Liver (tissue), 9 donors: ENCODE measurements around the gene BTBD1. TPM values are rescaled to one million over a fixed set of nuclear protein-coding genes. Genes with fewer than 3 reads are reported as not detected.
A peak's percentile ranks its signal among the peaks of the same experiment; 100 is the strongest.

Experiments
- DNase-seq: peaks from one replicate; pipeline ENCODE4 v3.0.0-alpha.2; 2017; ENCODE audit warnings: low spot score
- H3K27ac ChIP-seq, 2 donors: one replicate each; pipeline ENCODE4 v1.7.0; 2013; ENCODE audit warnings: inconsistent platforms in 2 of 2, low read length in 2 of 2, control low read depth in 1 of 2, low read depth in 1 of 2, mild to moderate bottlenecking in 1 of 2
- H3K27me3 ChIP-seq, 4 donors: one replicate each; pipeline versions ENCODE4 v1.6.1 to v1.7.0; 2013; ENCODE audit warnings: low read length in 3 of 4, inconsistent platforms in 1 of 4, mild to moderate bottlenecking in 1 of 4, moderate library complexity in 1 of 4; ENCODE audit not compliant: control insufficient read depth in 4 of 4, insufficient read depth in 4 of 4
- H3K36me3 ChIP-seq, 4 donors: one replicate each; pipeline versions ENCODE4 v1.6.1 to v1.7.0; 2013; ENCODE audit warnings: low read length in 3 of 4, mild to moderate bottlenecking in 3 of 4, low read depth in 1 of 4, moderate library complexity in 1 of 4; ENCODE audit not compliant: control insufficient read depth in 4 of 4, insufficient read depth in 3 of 4
- H3K4me1 ChIP-seq, 4 donors: one replicate each; pipeline versions ENCODE4 v1.6.1 to v1.7.0; 2013; ENCODE audit warnings: low read length in 3 of 4, mild to moderate bottlenecking in 3 of 4, moderate library complexity in 1 of 4; ENCODE audit not compliant: control insufficient read depth in 4 of 4, insufficient read depth in 4 of 4
- H3K4me3 ChIP-seq, 3 donors: one replicate each; pipeline versions ENCODE4 v1.6.1 to v1.7.0; 2013; ENCODE audit warnings: low read length in 3 of 3, control low read depth in 1 of 3, low read depth in 1 of 3, mild to moderate bottlenecking in 1 of 3
- H3K9ac ChIP-seq, 2 donors: one replicate each; pipeline ENCODE4 v1.7.0; 2013; ENCODE audit warnings: low read length in 2 of 2, mild to moderate bottlenecking in 2 of 2, moderate library complexity in 2 of 2, control low read depth in 1 of 2, low read depth in 1 of 2
- H3K9me3 ChIP-seq, 4 donors: one replicate each; pipeline versions ENCODE4 v1.6.1 to v1.7.0; 2013; ENCODE audit warnings: low read length in 3 of 4; ENCODE audit not compliant: control insufficient read depth in 4 of 4
- EGR1 ChIP-seq, 2 donors: IDR thresholded peaks; 2 replicates each; pipeline ENCODE4 v1.6.1; 2016 to 2018; ENCODE audit warnings: antibody characterized with exemption in 2 of 2, low read depth in 2 of 2
- FOXA1 ChIP-seq: IDR thresholded peaks from 2 replicates; pipeline ENCODE4 v1.6.1; 2016; ENCODE audit warnings: antibody characterized with exemption
- FOXA2 ChIP-seq: IDR thresholded peaks from 2 replicates; pipeline ENCODE4 v1.6.1; 2016; ENCODE audit warnings: antibody characterized with exemption
- HNF4A ChIP-seq, 2 donors: conservative IDR thresholded peaks; 2 replicates each; pipeline ENCODE4 v1.6.1; 2016; ENCODE audit warnings: antibody characterized with exemption in 2 of 2, mild to moderate bottlenecking in 2 of 2
- HNF4G ChIP-seq: IDR thresholded peaks from 2 replicates; pipeline ENCODE4 v1.6.1; 2016; ENCODE audit warnings: antibody characterized with exemption
- JUND ChIP-seq, 2 donors: IDR thresholded peaks; 2 replicates each; pipeline ENCODE4 v1.6.1; 2016; ENCODE audit warnings: antibody characterized with exemption in 2 of 2
- NR2F2 ChIP-seq: IDR thresholded peaks from 2 replicates; pipeline ENCODE4 v1.6.1; 2016; ENCODE audit warnings: antibody characterized with exemption
- RAD21 ChIP-seq, 2 donors: IDR thresholded peaks; 2 replicates each; pipeline ENCODE4 v1.6.1; 2016; ENCODE audit warnings: antibody characterized with exemption in 2 of 2, mild to moderate bottlenecking in 2 of 2
- RXRA ChIP-seq, 2 donors: IDR thresholded peaks; 2 replicates each; pipeline ENCODE4 v1.6.1; 2017 to 2018; ENCODE audit warnings: antibody characterized with exemption in 2 of 2, mild to moderate bottlenecking in 1 of 2
- TAF1 ChIP-seq: conservative IDR thresholded peaks from 2 replicates; pipeline ENCODE4 v1.6.1; 2016; ENCODE audit warnings: antibody characterized with exemption, mild to moderate bottlenecking
- YY1 ChIP-seq: IDR thresholded peaks from 2 replicates; pipeline ENCODE4 v1.6.1; 2016; ENCODE audit warnings: antibody characterized with exemption, mild to moderate bottlenecking
- WGBS: extraction: QIAGEN DNeasy Blood & Tissue Kit; methylation state at CpG from one replicate; pipeline ENCODE4 v1.1.7; 2013; 5-methylcytosine and 5-hydroxymethylcytosine counted together
- polyA plus RNA-seq, 2 donors: library from polyadenylated mRNA; stranded (reverse) in 1 of 2; unstranded in 1 of 2; fragments of 200-250 nt in 1 of 2; fragments of >200 nt in 1 of 2; fragmentation: Nextera tagmentation in 1 of 2; extraction: Ambion mirVana in 1 of 2; gene quantifications; one replicate each; pipeline versions ENCODE4 v1.2.1 to v1.2.3, GENCODE V29; 2013 to 2015
- total RNA-seq, 2 donors: library from RNA; depleted of rRNA; stranded (reverse); fragments of >200 nt; gene quantifications; one replicate each; pipeline ENCODE4 v1.2.3, GENCODE V29; 2014
- TF ChIP-seq, protein P1 (sequence below): IDR thresholded peaks from 2 replicates; pipeline ENCODE4 v1.6.1; 2016; ENCODE audit warnings: antibody characterized with exemption
- TF ChIP-seq, protein P2 (sequence below): IDR thresholded peaks from 2 replicates; pipeline ENCODE4 v1.6.1; 2016; ENCODE audit warnings: antibody characterized with exemption
- TF ChIP-seq, protein P3 (sequence below): fragments of 150-350 bp; IDR thresholded peaks from 2 replicates; pipeline ENCODE4 v1.5.1; 2017; ENCODE audit warnings: improper control_type of control experiment, low read depth, low read length; ENCODE audit not compliant: missing input control
- donor health status: healthy.
- donor health status: healthy.
- donor health status: healthy.
- donor health status: healthy.
- donor health status: healthy.

The BTBD1 gene
- total and polyA plus RNA-seq, 4 donors, result 8.6 to 43.9 (median 27.6) TPM

DNA sequence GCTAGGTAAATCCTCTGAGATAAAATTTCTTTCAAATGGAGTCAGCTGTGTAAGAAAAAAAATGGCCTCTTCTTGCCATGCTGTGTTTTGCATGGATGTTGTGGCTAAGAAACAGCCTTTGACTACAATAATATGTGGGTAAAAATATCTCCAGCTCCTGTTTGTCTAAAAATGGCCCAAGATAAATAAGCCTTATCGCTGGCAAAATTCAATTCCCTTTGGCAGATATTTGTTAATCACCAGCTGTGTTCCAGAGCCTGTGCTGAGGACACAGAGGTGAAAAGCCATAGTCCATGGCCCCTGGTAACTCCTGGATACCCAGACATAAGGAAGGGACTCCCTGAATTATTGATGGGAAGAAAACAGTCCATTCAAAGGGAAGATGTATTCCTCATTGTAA lies 96.4 kb downstream of the BTBD1 start (continued):
- peak in 1 of 2 donors; percentile 27 for TF ChIP-seq EGR1 (IDR thresholded peaks at IDR 0.05; ENCODE audit: low read depth in 2 of 2)
- TF ChIP-seq FOXA1, result peak; percentile 77

DNA sequence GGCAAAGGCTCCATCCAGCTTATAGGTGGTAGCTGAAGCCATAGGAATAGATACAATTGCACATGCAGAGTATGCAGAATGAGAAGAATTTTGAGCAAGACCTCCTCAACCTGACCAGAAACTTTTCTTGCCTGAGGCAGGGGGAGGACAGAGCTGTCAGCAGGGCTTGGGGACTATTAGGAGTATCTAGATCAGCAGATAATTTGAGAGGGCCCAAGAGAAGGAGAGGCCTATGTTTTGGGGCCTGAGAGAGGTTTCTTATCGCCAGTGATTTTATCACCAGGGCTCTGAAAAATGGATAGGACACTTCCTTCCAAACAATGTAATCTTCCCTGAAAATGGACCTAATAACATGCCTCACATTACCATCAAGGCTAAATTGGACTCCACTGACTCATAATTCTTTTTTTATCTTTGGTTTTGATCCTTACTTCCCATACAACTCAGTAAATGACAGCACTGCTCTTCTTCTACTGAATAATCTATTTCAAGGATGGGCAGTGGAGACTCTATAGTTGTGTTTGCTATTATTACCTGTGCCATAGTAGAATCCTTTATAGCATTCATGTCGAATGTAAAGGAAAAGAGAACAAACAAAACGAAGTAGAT lies 96.9 kb downstream of the BTBD1 start:
- TF ChIP-seq, protein P1, sequence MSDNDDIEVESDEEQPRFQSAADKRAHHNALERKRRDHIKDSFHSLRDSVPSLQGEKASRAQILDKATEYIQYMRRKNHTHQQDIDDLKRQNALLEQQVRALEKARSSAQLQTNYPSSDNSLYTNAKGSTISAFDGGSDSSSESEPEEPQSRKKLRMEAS, result no peak
- TF ChIP-seq FOXA2, result no peak
- H3K27me3 ChIP-seq, result no peaks in the 10 kb centered on the region
- no peaks in the 10 kb centered on the region for H3K36me3 ChIP-seq
- 42% methylated on average over 3 of the region's 3 CpGs for WGBS
- no peak overlapping the region for H3K9ac ChIP-seq
- no peaks in the 10 kb centered on the region for H3K9me3 ChIP-seq
- H3K27ac ChIP-seq, result peak overlapping the region in 1 of 2 donors; percentile 47
- no peak overlapping the region for H3K4me3 ChIP-seq
- peaks cover 8 to 42% (median 34%) of the 10 kb centered on the region in 4 donors for H3K4me1 ChIP-seq
- DNase-seq, result no peak

DNA sequence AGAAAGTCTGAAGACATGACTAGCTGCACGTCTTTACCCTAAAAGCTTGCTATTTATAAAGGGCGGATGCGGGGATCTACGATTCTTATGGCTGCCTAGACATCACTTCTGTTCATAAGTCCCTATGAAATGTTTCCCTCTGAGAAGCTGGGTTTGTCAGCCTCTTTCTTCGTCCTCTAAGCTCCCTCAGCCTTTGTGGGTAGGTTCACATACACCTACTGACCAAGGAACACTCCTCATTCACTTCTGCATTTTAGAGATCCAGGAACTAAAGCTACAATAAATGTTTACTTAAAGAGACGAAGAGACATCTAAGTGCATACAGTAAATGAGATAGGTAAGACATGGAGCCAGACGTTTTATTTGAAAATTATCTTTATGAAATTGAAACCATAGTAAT lies 97.7 kb downstream of the BTBD1 start:
- Histone ChIP-seq H3K4me1 (peaks cover 8 to 42% (median 34%) of the 10 kb centered on the region in 4 donors), H3K9me3 (no peaks in the 10 kb centered on the region), H3K9ac (no peak overlapping the region), H3K27me3 (no peaks in the 10 kb centered on the region), H3K27ac (no peak overlapping the region), H3K4me3 (no peak overlapping the region), H3K36me3 (no peaks in the 10 kb centered on the region)
- no peak for TF ChIP-seq HNF4G
- TF ChIP-seq, protein P2, sequence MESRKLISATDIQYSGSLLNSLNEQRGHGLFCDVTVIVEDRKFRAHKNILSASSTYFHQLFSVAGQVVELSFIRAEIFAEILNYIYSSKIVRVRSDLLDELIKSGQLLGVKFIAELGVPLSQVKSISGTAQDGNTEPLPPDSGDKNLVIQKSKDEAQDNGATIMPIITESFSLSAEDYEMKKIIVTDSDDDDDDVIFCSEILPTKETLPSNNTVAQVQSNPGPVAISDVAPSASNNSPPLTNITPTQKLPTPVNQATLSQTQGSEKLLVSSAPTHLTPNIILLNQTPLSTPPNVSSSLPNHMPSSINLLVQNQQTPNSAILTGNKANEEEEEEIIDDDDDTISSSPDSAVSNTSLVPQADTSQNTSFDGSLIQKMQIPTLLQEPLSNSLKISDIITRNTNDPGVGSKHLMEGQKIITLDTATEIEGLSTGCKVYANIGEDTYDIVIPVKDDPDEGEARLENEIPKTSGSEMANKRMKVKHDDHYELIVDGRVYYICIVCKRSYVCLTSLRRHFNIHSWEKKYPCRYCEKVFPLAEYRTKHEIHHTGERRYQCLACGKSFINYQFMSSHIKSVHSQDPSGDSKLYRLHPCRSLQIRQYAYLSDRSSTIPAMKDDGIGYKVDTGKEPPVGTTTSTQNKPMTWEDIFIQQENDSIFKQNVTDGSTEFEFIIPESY, result no peak
- no peak for TF ChIP-seq JUND (IDR thresholded peaks at IDR 0.05)
- no peak for TF ChIP-seq RXRA (IDR thresholded peaks at IDR 0.05)
- no peak for TF ChIP-seq YY1
- TF ChIP-seq, protein P3, sequence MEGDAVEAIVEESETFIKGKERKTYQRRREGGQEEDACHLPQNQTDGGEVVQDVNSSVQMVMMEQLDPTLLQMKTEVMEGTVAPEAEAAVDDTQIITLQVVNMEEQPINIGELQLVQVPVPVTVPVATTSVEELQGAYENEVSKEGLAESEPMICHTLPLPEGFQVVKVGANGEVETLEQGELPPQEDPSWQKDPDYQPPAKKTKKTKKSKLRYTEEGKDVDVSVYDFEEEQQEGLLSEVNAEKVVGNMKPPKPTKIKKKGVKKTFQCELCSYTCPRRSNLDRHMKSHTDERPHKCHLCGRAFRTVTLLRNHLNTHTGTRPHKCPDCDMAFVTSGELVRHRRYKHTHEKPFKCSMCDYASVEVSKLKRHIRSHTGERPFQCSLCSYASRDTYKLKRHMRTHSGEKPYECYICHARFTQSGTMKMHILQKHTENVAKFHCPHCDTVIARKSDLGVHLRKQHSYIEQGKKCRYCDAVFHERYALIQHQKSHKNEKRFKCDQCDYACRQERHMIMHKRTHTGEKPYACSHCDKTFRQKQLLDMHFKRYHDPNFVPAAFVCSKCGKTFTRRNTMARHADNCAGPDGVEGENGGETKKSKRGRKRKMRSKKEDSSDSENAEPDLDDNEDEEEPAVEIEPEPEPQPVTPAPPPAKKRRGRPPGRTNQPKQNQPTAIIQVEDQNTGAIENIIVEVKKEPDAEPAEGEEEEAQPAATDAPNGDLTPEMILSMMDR, result no peak
- TF ChIP-seq, protein P1, result no peak
- no peak for TF ChIP-seq FOXA2
- no peak for TF ChIP-seq NR2F2
- no peak for TF ChIP-seq RAD21 (IDR thresholded peaks at IDR 0.05)
- TF ChIP-seq TAF1, result no peak
- TF ChIP-seq HNF4A (conservative IDR thresholded peaks at IDR 0.05), result no peak
- 86% methylated on average over 7 of the region's 7 CpGs for WGBS
- no peak for DNase-seq
